CD14-positive monocyte (primary cell): ENCODE measurements around the gene ZNF639. TPM values are rescaled to one million over a fixed set of nuclear protein-coding genes. Genes with fewer than 3 reads are reported as not detected.

Source experiments
- DNase-seq, 3 donors: peaks; one replicate each; pipeline ENCODE4 v3.0.0-alpha.2; 2011 to 2022
- H2AFZ ChIP-seq: 2 replicates; pipeline ENCODE4 v1.6.0; 2012; ENCODE audit warnings: mild to moderate bottlenecking, low read depth, low read length, inconsistent platforms; ENCODE audit not compliant: insufficient read depth, poor library complexity, severe bottlenecking
- H3K27ac ChIP-seq, 2 donors: 1 replicate in 1 of 2; 2 replicates in 1 of 2; pipeline ENCODE4 v1.5.1; 2012 to 2013; ENCODE audit warnings: low read length in 2 of 2, control low read depth in 1 of 2, inconsistent platforms in 1 of 2, low read depth in 1 of 2, mild to moderate bottlenecking in 1 of 2
- H3K27me3 ChIP-seq, 2 donors: one replicate each; pipeline versions ENCODE4 v1.6.0 to v1.6.1; 2011 to 2013; ENCODE audit warnings: low read length in 2 of 2; ENCODE audit not compliant: control insufficient read depth in 2 of 2, insufficient read depth in 2 of 2
- H3K36me3 ChIP-seq, 2 donors: replicated peaks in 1 of 2; 1 replicate in 1 of 2; 2 replicates in 1 of 2; pipeline versions ENCODE4 v1.5.1 to v1.6.1; 2012 to 2013; ENCODE audit warnings: low read length in 2 of 2, control low read depth in 1 of 2, inconsistent platforms in 1 of 2, mild to moderate bottlenecking in 1 of 2; ENCODE audit not compliant: insufficient read depth in 2 of 2, control insufficient read depth in 1 of 2
- H3K4me1 ChIP-seq, 2 donors: 1 replicate in 1 of 2; 2 replicates in 1 of 2; pipeline versions ENCODE4 v1.5.1 to v1.6.1; 2012 to 2013; ENCODE audit warnings: low read length in 2 of 2, control low read depth in 1 of 2, inconsistent platforms in 1 of 2, mild to moderate bottlenecking in 1 of 2, moderate library complexity in 1 of 2; ENCODE audit not compliant: insufficient read depth in 2 of 2, control insufficient read depth in 1 of 2
- H3K4me2 ChIP-seq: replicated peaks from 2 replicates; pipeline ENCODE3; 2012; ENCODE audit warnings: low read length, moderate library complexity, mild to moderate bottlenecking; ENCODE audit not compliant: poor library complexity, severe bottlenecking; ENCODE audit errors: extremely low read depth
- H3K4me3 ChIP-seq, 3 experiments: fragments of 200-600 bp in 1 of 3; sonication (generic) in 1 of 3; replicated peaks in 1 of 3; 1 replicate in 2 of 3; 2 replicates in 1 of 3; pipeline ENCODE4 v1.5.1; 2011 to 2013; ENCODE audit warnings: low read length in 3 of 3, mild to moderate bottlenecking in 3 of 3, control low read depth in 2 of 3, low read depth in 2 of 3, inconsistent platforms in 1 of 3, moderate library complexity in 1 of 3
- H3K79me2 ChIP-seq: 2 replicates; pipeline ENCODE4 v1.6.0; 2012; ENCODE audit warnings: mild to moderate bottlenecking, control low read depth, inconsistent platforms, low read length, moderate library complexity; ENCODE audit not compliant: insufficient read depth
- H3K9ac ChIP-seq: 2 replicates; pipeline ENCODE4 v1.6.0; 2017; ENCODE audit warnings: low read length, mild to moderate bottlenecking; ENCODE audit not compliant: insufficient read depth, poor library complexity, severe bottlenecking
- H3K9me3 ChIP-seq, 2 donors: replicated peaks in 1 of 2; 1 replicate in 1 of 2; 2 replicates in 1 of 2; pipeline versions ENCODE4 v1.5.1 to v1.6.1; 2012 to 2013; ENCODE audit warnings: low read length in 2 of 2, control low read depth in 1 of 2; ENCODE audit not compliant: control insufficient read depth in 1 of 2, insufficient read depth in 1 of 2
- H4K20me1 ChIP-seq: 2 replicates; pipeline ENCODE4 v1.6.0; 2012; ENCODE audit warnings: mild to moderate bottlenecking, low read length, control low read depth, moderate library complexity; ENCODE audit not compliant: insufficient read depth
- H3K27ac Mint-ChIP-seq, 7 donors: one replicate each; pipeline ENCODE4 v1.8.0; 2020; ENCODE audit warnings: mild to moderate bottlenecking in 7 of 7, mixed read lengths in 7 of 7, moderate library complexity in 6 of 7, inconsistent platforms in 2 of 7
- H3K27me3 Mint-ChIP-seq, 3 donors: one replicate each; pipeline ENCODE4 v1.8.0; 2021 to 2022; ENCODE audit warnings: low read depth in 3 of 3, mild to moderate bottlenecking in 3 of 3, mixed read lengths in 3 of 3, moderate library complexity in 3 of 3, inconsistent platforms in 1 of 3
- H3K36me3 Mint-ChIP-seq, 2 donors: one replicate each; pipeline ENCODE4 v1.8.0; 2020; ENCODE audit warnings: mixed read lengths in 2 of 2, inconsistent platforms in 1 of 2, mild to moderate bottlenecking in 1 of 2
- H3K4me1 Mint-ChIP-seq: one replicate; pipeline ENCODE4 v1.8.0; 2020; ENCODE audit warnings: mild to moderate bottlenecking, mixed read lengths
- H3K4me3 Mint-ChIP-seq, 2 donors: one replicate each; pipeline ENCODE4 v1.8.0; 2020; ENCODE audit warnings: mild to moderate bottlenecking in 2 of 2, mixed read lengths in 2 of 2, moderate library complexity in 1 of 2
- H3K9me3 Mint-ChIP-seq, 7 donors: one replicate each; pipeline ENCODE4 v1.8.0; 2020 to 2022; ENCODE audit warnings: mixed read lengths in 7 of 7, mild to moderate bottlenecking in 6 of 7, moderate library complexity in 6 of 7, inconsistent platforms in 2 of 7
- WGBS: methylation state at CpG from one replicate; pipeline ENCODE4 v1.1.5; 2013; ENCODE audit warnings: missing lambda C conversion rate; ENCODE audit not compliant: insufficient coverage; 5-methylcytosine and 5-hydroxymethylcytosine counted together
- intact Hi-C, 2 donors: fragments of 100-400 bp; cut with micrococcal nuclease; formaldehyde crosslinking; loops; one replicate each; pipeline versions ENCODE4 v1.15.0 to v1.15.1; 2023
- polyA plus RNA-seq, 3 donors: library from polyadenylated mRNA; depleted of rRNA in 1 of 3; unstranded in 2 of 3; stranded (reverse) in 1 of 3; fragments of 300-500 nt in 2 of 3; fragments of >200 nt in 1 of 3; fragmentation: Illumina TruSeq in 2 of 3; gene quantifications; 1 replicate in 2 of 3; 2 replicates in 1 of 3; pipeline ENCODE4 v1.2.3, GENCODE V29; 2012 to 2021
- TF ChIP-seq, protein P1 (sequence below): fragments of 200-600 bp; IDR thresholded peaks from one replicate; pipeline ENCODE4 v1.8.0; 2022; ENCODE audit warnings: antibody characterized with exemption, mild to moderate bottlenecking

Gene ZNF639
- polyA plus RNA-seq, 3 donors = 9.4 to 17.9 (median 17.7) TPM

DNA sequence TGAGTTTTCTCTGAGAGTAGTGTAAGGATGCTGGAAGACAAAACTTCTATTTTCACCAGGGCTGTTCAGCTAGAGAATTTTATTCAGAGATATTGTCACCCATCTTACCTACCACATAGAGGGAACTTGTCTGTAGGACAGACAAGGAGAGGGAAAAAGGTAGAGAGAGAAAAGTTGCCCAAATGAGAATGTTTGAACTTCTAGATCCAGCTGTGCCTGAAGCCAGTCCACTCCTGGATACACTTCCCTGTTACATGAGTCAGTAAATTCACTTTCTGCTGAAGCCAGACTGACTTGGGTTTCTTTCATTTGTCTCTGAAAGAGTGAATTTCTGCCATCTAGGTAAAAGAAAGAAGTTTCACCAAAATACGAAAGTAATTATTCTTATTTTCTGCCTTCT, 44.7 kb upstream of the ZNF639 start:
- H3K4me3 ChIP-seq = no peak overlapping the region
- intact Hi-C loops = no loop called here
- DNase-seq = no peak
- H3K4me2 ChIP-seq = no peak overlapping the region
- Mint-ChIP-seq H3K27me3 (peaks cover 2 to 5% (median 4%) of the 10 kb centered on the region in 3 donors), H3K4me1 (no peaks in the 10 kb centered on the region), H3K4me3 (no peak overlapping the region), H3K9me3 (no peaks in the 10 kb centered on the region), H3K36me3 (no peaks in the 10 kb centered on the region), H3K27ac (no peak overlapping the region)
- H3K9me3 ChIP-seq = no peaks in the 10 kb centered on the region
- H3K4me1 ChIP-seq = no peaks in the 10 kb centered on the region
- H3K9ac ChIP-seq = no peak overlapping the region
- no peak overlapping the region for H2AFZ ChIP-seq
- no peaks in the 10 kb centered on the region for H3K27me3 ChIP-seq
- TF ChIP-seq, protein P1, sequence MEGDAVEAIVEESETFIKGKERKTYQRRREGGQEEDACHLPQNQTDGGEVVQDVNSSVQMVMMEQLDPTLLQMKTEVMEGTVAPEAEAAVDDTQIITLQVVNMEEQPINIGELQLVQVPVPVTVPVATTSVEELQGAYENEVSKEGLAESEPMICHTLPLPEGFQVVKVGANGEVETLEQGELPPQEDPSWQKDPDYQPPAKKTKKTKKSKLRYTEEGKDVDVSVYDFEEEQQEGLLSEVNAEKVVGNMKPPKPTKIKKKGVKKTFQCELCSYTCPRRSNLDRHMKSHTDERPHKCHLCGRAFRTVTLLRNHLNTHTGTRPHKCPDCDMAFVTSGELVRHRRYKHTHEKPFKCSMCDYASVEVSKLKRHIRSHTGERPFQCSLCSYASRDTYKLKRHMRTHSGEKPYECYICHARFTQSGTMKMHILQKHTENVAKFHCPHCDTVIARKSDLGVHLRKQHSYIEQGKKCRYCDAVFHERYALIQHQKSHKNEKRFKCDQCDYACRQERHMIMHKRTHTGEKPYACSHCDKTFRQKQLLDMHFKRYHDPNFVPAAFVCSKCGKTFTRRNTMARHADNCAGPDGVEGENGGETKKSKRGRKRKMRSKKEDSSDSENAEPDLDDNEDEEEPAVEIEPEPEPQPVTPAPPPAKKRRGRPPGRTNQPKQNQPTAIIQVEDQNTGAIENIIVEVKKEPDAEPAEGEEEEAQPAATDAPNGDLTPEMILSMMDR = no peak
- H4K20me1 ChIP-seq = no peaks in the 10 kb centered on the region
- H3K36me3 ChIP-seq = no peaks in the 10 kb centered on the region
- H3K27ac ChIP-seq = no peak overlapping the region
- no CpG with 5 or more reads among the region's 1 CpG for WGBS
- H3K79me2 ChIP-seq = no peaks in the 10 kb centered on the region

DNA sequence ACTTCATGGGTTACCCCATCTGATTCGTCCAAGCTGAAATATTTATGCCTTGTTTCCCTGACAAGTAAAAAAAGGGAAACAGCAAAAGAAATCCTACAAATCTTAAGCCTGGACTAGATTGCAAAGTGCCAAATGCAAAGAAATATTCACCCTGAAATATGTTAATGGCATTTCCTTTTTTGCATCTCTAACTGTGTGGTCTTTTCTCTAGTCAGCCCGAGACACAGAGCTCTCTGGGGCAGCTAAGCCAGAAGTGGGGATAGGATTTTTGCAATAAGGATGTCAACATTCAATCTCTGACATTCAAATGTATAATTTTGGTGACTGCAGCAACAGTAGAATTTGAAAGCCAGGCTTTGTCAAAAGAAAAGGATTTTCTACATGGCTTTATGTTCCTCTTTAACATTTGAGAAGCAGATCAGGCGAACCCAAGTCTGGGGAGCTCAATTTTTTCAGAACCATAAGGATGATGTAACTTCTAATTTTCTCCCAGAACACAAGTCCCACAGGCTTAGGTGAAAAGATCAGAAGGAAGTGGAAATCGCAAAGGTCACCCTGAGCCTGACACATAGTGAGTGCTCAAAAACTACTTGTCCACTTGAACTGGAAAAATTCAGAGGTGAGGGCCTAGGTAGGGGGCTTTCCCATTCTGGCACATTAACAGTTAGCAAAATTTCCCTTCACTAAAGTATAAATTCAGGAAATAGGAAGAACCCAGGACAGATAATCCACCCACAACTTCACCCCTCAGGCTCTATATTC, 43.7 kb upstream of the ZNF639 start:
- no peak for DNase-seq
- Histone ChIP-seq H3K4me3 (no peak overlapping the region), H3K4me2 (no peak overlapping the region), H3K4me1 (no peaks in the 10 kb centered on the region), H2AFZ (no peak overlapping the region), H3K9me3 (no peaks in the 10 kb centered on the region), H3K27ac (no peak overlapping the region), H3K36me3 (no peaks in the 10 kb centered on the region), H3K27me3 (no peaks in the 10 kb centered on the region), H3K79me2 (no peaks in the 10 kb centered on the region), H3K9ac (no peak overlapping the region), H4K20me1 (no peaks in the 10 kb centered on the region)
- no peaks in the 10 kb centered on the region for H3K36me3 Mint-ChIP-seq
- no peaks in the 10 kb centered on the region for H3K4me1 Mint-ChIP-seq
- H3K27ac Mint-ChIP-seq = no peak overlapping the region
- WGBS = no CpG with 5 or more reads among the region's 4 CpGs
- TF ChIP-seq, protein P1 = no peak
- no peak overlapping the region for H3K4me3 Mint-ChIP-seq
- H3K27me3 Mint-ChIP-seq = peaks cover 2 to 8% (median 4%) of the 10 kb centered on the region in 3 donors
- H3K9me3 Mint-ChIP-seq = no peaks in the 10 kb centered on the region
- intact Hi-C loops = no loop called here
